ENCODE measurements around the gene UMPS. TPM values are rescaled to one million over a fixed set of nuclear protein-coding genes. Genes with fewer than 3 reads are reported as not detected.

The UMPS gene
- total RNA-seq, 1 donor from 2014 or later: 28.7 TPM

- DNase-seq (ENCODE audit: low read depth): no peak
- no peak overlapping the region for H3K4me3 ChIP-seq (ENCODE audit: low read depth, low read length)
- TF ChIP-seq CTCF (conservative IDR thresholded peaks at IDR 0.05; ENCODE audit: low read depth, low read length): no peak
These were observed 42.0 kb downstream of the UMPS start for GRCh38 chr3:124772081-124772831.

GRCh38 chr3:124773351-124774326 lies 43.4 kb downstream of the UMPS start:
- no peak for TF ChIP-seq CTCF (conservative IDR thresholded peaks at IDR 0.05; ENCODE audit: low read depth, low read length)
- no peak for DNase-seq (ENCODE audit: low read depth)

GRCh38 chr3:124774327-124774718 lies 44.1 kb downstream of the UMPS start:
- H3K4me3 ChIP-seq (ENCODE audit: low read depth, low read length): no peak overlapping the region
- no peak for DNase-seq (ENCODE audit: low read depth)
- TF ChIP-seq CTCF (conservative IDR thresholded peaks at IDR 0.05; ENCODE audit: low read depth, low read length): no peak

More at GRCh38 chr3:124773351-124774326, 43.4 kb downstream of the UMPS start:
- no peak overlapping the region for H3K4me3 ChIP-seq (ENCODE audit: low read depth, low read length)

- no peak for DNase-seq (ENCODE audit: low read depth)
- no peak overlapping the region for H3K4me3 ChIP-seq (ENCODE audit: low read depth, low read length)
- TF ChIP-seq CTCF (conservative IDR thresholded peaks at IDR 0.05; ENCODE audit: low read depth, low read length): no peak
These were observed 44.7 kb downstream of the UMPS start for GRCh38 chr3:124774841-124775402.

GRCh38 chr3:124775877-124776276 lies 45.6 kb downstream of the UMPS start:
- no peak for DNase-seq (ENCODE audit: low read depth)
- TF ChIP-seq CTCF (conservative IDR thresholded peaks at IDR 0.05; ENCODE audit: low read depth, low read length): no peak
- no peak overlapping the region for H3K4me3 ChIP-seq (ENCODE audit: low read depth, low read length)

GRCh38 chr3:124776856-124777255 lies 46.6 kb downstream of the UMPS start:
- no peak for TF ChIP-seq CTCF (conservative IDR thresholded peaks at IDR 0.05; ENCODE audit: low read depth, low read length)
- H3K4me3 ChIP-seq (ENCODE audit: low read depth, low read length): no peak overlapping the region
- DNase-seq (ENCODE audit: low read depth): no peak

All from epithelial cell of proximal tubule (primary cell).